Neural cell (in vitro differentiated cells): Measurements from ENCODE around the gene KCNQ1OT1. TPM values are rescaled to one million over a fixed set of nuclear protein-coding genes. Genes with fewer than 3 reads are reported as not detected.

ENCODE experiments used
- H2AFZ ChIP-seq: fragments of 200-600, 300-800 bp; sonication (generic), shearing (Covaris generic); 2 replicates; pipeline ENCODE4 v1.6.0; 2014; ENCODE audit warnings: low read depth, mild to moderate bottlenecking, antibody characterized with exemption, low read length, moderate library complexity
- H3F3A ChIP-seq: fragments of 200-600 bp; shearing (Covaris generic); 2 replicates; pipeline ENCODE4 v1.6.1; 2016; ENCODE audit warnings: mild to moderate bottlenecking, moderate library complexity, mixed read lengths, antibody characterized with exemption, low read length; ENCODE audit not compliant: insufficient read depth, poor library complexity, severe bottlenecking
- H3K27ac ChIP-seq: fragments of 200-600, 300-800 bp; sonication (generic), shearing (Covaris generic); 2 replicates; pipeline ENCODE4 v1.5.1; 2014; ENCODE audit warnings: mild to moderate bottlenecking, low read length, moderate library complexity
- H3K27me3 ChIP-seq: fragments of 300-800, 200-600 bp; sonication (generic), shearing (Covaris generic); 2 replicates; pipeline ENCODE4 v1.6.0; 2014; ENCODE audit warnings: mild to moderate bottlenecking, low read depth, low read length, moderate library complexity; ENCODE audit not compliant: insufficient read depth
- H3K36me3 ChIP-seq: fragments of 300-800, 200-600 bp; sonication (generic), shearing (Covaris generic); 2 replicates; pipeline ENCODE4 v1.5.1; 2014; ENCODE audit warnings: mild to moderate bottlenecking, antibody characterized with exemption, low read length, moderate library complexity; ENCODE audit not compliant: insufficient read depth
- H3K4me2 ChIP-seq: fragments of 300-800, 200-600 bp; sonication (generic), shearing (Covaris generic); 2 replicates; pipeline ENCODE4 v1.6.0; 2014; ENCODE audit warnings: mild to moderate bottlenecking, low read length
- H3K4me3 ChIP-seq: fragments of 300-800, 200-600 bp; sonication (generic), shearing (Covaris generic); 2 replicates; pipeline ENCODE4 v1.5.1; 2014; ENCODE audit warnings: mild to moderate bottlenecking, low read length, moderate library complexity
- H3K79me2 ChIP-seq: fragments of 200-600 bp; shearing (Covaris generic); replicated peaks from 2 replicates; pipeline ENCODE4 v1.6.0; 2014; ENCODE audit warnings: mild to moderate bottlenecking, low read length, moderate library complexity; ENCODE audit not compliant: insufficient read depth
- H3K9ac ChIP-seq: fragments of 300-800, 200-600 bp; sonication (generic), shearing (Covaris generic); 2 replicates; pipeline ENCODE4 v1.6.1; 2016; ENCODE audit warnings: mild to moderate bottlenecking, low read length, mixed read lengths
- H3K9me2 ChIP-seq: fragments of 200-600 bp; shearing (Covaris generic); 2 replicates; pipeline ENCODE4 v1.6.1; 2016; ENCODE audit warnings: mild to moderate bottlenecking, low read length, mixed read lengths; ENCODE audit not compliant: insufficient read depth
- H3K9me3 ChIP-seq: fragments of 200-600, 300-800 bp; sonication (generic), shearing (Covaris generic); 2 replicates; pipeline ENCODE4 v1.6.1; 2016; ENCODE audit warnings: mild to moderate bottlenecking, mixed run types, low read length, moderate library complexity, mixed read lengths
- H4K20me1 ChIP-seq: fragments of 200-600 bp; shearing (Covaris generic); 2 replicates; pipeline ENCODE4 v1.6.1; 2016; ENCODE audit warnings: mild to moderate bottlenecking, mixed run types; ENCODE audit not compliant: insufficient read depth
- CTCF ChIP-seq: fragments of 450-650 bp; IDR thresholded peaks from 2 replicates; pipeline ENCODE4 v1.5.1; 2014; ENCODE audit warnings: antibody characterized with exemption, mild to moderate bottlenecking, moderate library complexity; ENCODE audit not compliant: poor library complexity, severe bottlenecking
- EP300 ChIP-seq: fragments of 450-650 bp; conservative IDR thresholded peaks from 2 replicates; pipeline ENCODE4 v1.6.1; 2014; ENCODE audit warnings: antibody characterized with exemption, mild to moderate bottlenecking, moderate library complexity; ENCODE audit not compliant: poor library complexity, severe bottlenecking
- EZH2 ChIP-seq: fragments of 200-600, 300-800 bp; shearing (Covaris generic), sonication (generic); IDR thresholded peaks from 2 replicates; pipeline ENCODE4 v1.6.1; 2014; ENCODE audit warnings: antibody characterized with exemption, low read length, borderline replicate concordance, mild to moderate bottlenecking; ENCODE audit not compliant: insufficient read depth, poor library complexity, severe bottlenecking
- MXI1 ChIP-seq: fragments of 450-650 bp; conservative IDR thresholded peaks from 2 replicates; pipeline ENCODE4 v1.6.1; 2014; ENCODE audit warnings: antibody characterized with exemption, mild to moderate bottlenecking; ENCODE audit not compliant: poor library complexity, severe bottlenecking
- POLR2AphosphoS5 ChIP-seq: IDR thresholded peaks from 2 replicates; pipeline ENCODE4 v1.6.1; 2012
- RAD21 ChIP-seq: fragments of 450-650 bp; conservative IDR thresholded peaks from 2 replicates; pipeline ENCODE4 v1.6.1; 2014; ENCODE audit warnings: antibody characterized with exemption, mild to moderate bottlenecking, moderate library complexity
- SMC3 ChIP-seq: fragments of 450-650 bp; conservative IDR thresholded peaks from 2 replicates; pipeline ENCODE4 v1.6.1; 2014; ENCODE audit warnings: antibody characterized with exemption, mild to moderate bottlenecking, moderate library complexity; ENCODE audit not compliant: poor library complexity
- TAF1 ChIP-seq: IDR thresholded peaks from 2 replicates; pipeline ENCODE4 v1.6.1; 2012; ENCODE audit warnings: low read depth
- polyA plus RNA-seq: library from polyadenylated mRNA; depleted of rRNA; stranded (reverse); fragments of >200 nt; gene quantifications from 2 replicates; pipeline ENCODE4 v1.2.3, GENCODE V29; 2014
- TF ChIP-seq, protein P1 (sequence below): IDR thresholded peaks from 2 replicates; pipeline ENCODE4 v1.6.1; 2012; ENCODE audit warnings: borderline replicate concordance

KCNQ1OT1 gene
- polyA plus RNA-seq, 1 donor from 2014 or later, result 0.12 TPM

GRCh38 chr11:2665526-2666400 lies 34.0 kb downstream of the KCNQ1OT1 start:
- no peaks in the 10 kb centered on the region for H3F3A ChIP-seq
- no peaks in the 10 kb centered on the region for H3K27me3 ChIP-seq
- H2AFZ ChIP-seq, result no peak overlapping the region
- TF ChIP-seq TAF1 (no peak), SMC3 (no peak), MXI1 (no peak), RAD21 (no peak), EZH2 (no peak), CTCF (no peak), POLR2AphosphoS5 (no peak)
- no peaks in the 10 kb centered on the region for H3K36me3 ChIP-seq
- H4K20me1 ChIP-seq, result no peaks in the 10 kb centered on the region
- peaks cover 6% of the 10 kb centered on the region for H3K9me3 ChIP-seq
- no peak overlapping the region for H3K9ac ChIP-seq
- no peaks in the 10 kb centered on the region for H3K9me2 ChIP-seq
- no peak overlapping the region for H3K4me2 ChIP-seq
- no peaks in the 10 kb centered on the region for H3K79me2 ChIP-seq
- no peak overlapping the region for H3K27ac ChIP-seq
- H3K4me3 ChIP-seq, result no peak overlapping the region

DNA sequence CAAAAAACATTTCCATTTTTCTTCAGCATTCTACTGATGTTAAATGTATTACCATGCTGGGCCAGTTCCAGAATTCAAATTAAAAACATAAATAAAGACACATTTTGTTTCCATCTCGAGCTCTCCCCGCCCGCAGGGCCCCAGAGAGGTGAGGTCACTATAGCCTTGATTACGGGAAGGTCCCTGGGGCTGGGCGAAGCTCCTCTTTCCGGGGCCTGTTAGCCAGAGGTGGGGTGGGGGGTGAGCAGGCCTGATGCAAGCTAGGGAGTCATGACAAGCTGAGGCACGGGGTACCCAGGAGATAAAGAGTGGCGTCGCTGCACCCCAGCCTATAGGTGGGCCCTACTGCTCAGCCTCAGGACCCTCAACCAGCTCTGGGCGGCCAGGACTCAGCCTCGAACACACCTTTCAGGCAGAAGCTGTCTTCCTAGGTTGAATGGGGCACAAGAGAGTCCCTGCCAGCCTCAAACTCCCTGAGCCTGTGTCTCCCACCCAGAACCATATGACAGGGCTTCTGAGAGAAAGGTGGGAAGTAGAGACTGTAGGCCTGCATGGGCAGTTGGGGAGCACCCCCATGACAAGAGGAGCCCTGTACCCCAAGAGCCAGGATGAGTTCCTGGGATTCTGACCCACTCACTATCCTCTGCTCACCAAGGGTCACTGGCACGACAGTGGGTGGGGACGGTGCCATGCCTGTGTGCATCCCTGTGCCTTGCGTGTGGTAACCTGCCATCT lies 34.8 kb downstream of the KCNQ1OT1 start:
- TF ChIP-seq EP300, result no peak
- TF ChIP-seq MXI1, result no peak
- TF ChIP-seq, protein P1, sequence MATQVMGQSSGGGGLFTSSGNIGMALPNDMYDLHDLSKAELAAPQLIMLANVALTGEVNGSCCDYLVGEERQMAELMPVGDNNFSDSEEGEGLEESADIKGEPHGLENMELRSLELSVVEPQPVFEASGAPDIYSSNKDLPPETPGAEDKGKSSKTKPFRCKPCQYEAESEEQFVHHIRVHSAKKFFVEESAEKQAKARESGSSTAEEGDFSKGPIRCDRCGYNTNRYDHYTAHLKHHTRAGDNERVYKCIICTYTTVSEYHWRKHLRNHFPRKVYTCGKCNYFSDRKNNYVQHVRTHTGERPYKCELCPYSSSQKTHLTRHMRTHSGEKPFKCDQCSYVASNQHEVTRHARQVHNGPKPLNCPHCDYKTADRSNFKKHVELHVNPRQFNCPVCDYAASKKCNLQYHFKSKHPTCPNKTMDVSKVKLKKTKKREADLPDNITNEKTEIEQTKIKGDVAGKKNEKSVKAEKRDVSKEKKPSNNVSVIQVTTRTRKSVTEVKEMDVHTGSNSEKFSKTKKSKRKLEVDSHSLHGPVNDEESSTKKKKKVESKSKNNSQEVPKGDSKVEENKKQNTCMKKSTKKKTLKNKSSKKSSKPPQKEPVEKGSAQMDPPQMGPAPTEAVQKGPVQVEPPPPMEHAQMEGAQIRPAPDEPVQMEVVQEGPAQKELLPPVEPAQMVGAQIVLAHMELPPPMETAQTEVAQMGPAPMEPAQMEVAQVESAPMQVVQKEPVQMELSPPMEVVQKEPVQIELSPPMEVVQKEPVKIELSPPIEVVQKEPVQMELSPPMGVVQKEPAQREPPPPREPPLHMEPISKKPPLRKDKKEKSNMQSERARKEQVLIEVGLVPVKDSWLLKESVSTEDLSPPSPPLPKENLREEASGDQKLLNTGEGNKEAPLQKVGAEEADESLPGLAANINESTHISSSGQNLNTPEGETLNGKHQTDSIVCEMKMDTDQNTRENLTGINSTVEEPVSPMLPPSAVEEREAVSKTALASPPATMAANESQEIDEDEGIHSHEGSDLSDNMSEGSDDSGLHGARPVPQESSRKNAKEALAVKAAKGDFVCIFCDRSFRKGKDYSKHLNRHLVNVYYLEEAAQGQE, result no peak
- TF ChIP-seq CTCF, result no peak
- TF ChIP-seq RAD21, result no peak
- no peak for TF ChIP-seq EZH2
- H3K79me2 ChIP-seq, result no peaks in the 10 kb centered on the region
- H3K9me2 ChIP-seq, result no peaks in the 10 kb centered on the region
- no peak overlapping the region for H3K27ac ChIP-seq
- H3K4me3 ChIP-seq, result no peak overlapping the region
- H3K9ac ChIP-seq, result no peak overlapping the region
- no peaks in the 10 kb centered on the region for H3K36me3 ChIP-seq
- no peaks in the 10 kb centered on the region for H3F3A ChIP-seq
- H3K9me3 ChIP-seq, result peaks cover 6% of the 10 kb centered on the region
- no peak overlapping the region for H3K4me2 ChIP-seq
- no peaks in the 10 kb centered on the region for H3K27me3 ChIP-seq
- no peaks in the 10 kb centered on the region for H4K20me1 ChIP-seq
- H2AFZ ChIP-seq, result no peak overlapping the region
